ENCODE measurements around the gene KCNE1. TPM values are rescaled to one million over a fixed set of nuclear protein-coding genes. Genes with fewer than 3 reads are reported as not detected.

KCNE1 gene
- total RNA-seq, 2 experiments from 2014 or later: 0.15 to 0.26 TPM

DNA sequence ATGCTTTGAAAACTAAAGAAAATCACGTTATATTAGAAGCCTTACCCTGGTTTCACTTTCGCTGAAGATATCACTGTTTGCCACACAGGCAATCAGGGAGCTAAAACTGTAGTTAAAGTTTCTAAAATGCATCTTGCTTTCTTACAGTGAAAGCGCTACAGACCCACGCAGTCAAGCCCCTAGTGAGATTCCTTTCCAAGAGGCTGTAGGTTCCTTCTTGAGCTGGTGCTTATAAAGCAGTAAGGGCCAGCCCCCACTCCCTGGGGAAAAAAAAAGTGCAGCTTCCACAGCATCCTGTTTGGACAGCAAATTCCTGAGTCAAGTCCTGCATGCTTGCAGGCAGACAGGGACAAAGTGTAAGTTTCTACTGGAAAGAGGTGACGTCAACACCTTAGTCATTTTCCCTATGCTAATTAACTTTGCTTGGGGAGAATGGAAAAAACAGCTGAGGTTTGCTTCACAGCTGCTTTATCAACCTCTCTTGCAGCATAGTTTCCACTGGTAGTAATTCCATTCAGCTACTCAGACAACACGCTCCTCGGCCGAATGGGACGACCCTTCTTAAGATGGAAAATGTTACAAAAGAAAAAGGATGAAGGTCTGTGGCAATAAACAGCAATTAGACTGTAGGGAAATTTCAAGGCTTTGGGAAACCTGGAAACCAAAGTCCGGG lies 14.7 kb upstream of the KCNE1 start:
- DNase-seq: no peak
- H3K27ac Mint-ChIP-seq: peak overlapping the region; percentile 12
- peaks cover 11% of the 10 kb centered on the region for H3K4me1 Mint-ChIP-seq
- peak overlapping the region; percentile 51 for H3K4me3 Mint-ChIP-seq
- H3K36me3 Mint-ChIP-seq: no peaks in the 10 kb centered on the region
- H3K9me3 Mint-ChIP-seq (ENCODE audit: low read depth): no peaks in the 10 kb centered on the region
- peak; percentile 66 for ATAC-seq
- no peaks in the 10 kb centered on the region for H3K27me3 Mint-ChIP-seq
- CTCF ChIA-PET: interaction anchor here (0.8 to 1.6 kb wide), 3 partner anchors 9 to 76 kb away, joined by 3 to 6 read pairs (median 3); no protein-coding TSS in a partner anchor

DNA sequence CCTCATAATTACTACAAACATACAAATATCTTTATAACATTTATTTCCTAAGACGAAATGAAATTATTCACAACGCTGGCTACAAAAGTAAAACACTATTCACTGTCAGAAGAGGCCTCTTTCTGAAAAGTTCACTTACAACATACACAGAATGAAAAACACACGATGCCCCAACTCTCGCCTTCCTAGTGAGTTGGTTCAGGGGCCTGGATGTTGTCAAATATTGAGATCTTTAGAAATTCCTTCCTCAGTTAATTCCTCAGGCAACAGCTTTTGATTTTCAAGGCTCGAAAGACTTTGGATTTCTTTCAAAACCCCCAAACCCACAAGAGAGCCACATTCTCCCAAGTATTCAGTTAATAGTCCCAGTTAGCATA lies 14.2 kb upstream of the KCNE1 start:
- Mint-ChIP-seq H3K9me3 (ENCODE audit: low read depth) (no peaks in the 10 kb centered on the region), H3K4me1 (peaks cover 11% of the 10 kb centered on the region), H3K27ac (peak overlapping the region; percentile 12), H3K4me3 (peak overlapping the region; percentile 51), H3K27me3 (no peaks in the 10 kb centered on the region), H3K36me3 (no peaks in the 10 kb centered on the region)
- CTCF ChIA-PET: interaction anchor here (0.8 to 1.6 kb wide), 3 partner anchors 8 to 76 kb away, joined by 3 to 6 read pairs (median 3); no protein-coding TSS in a partner anchor
- DNase-seq: no peak
- ATAC-seq: peak; percentile 16

DNA sequence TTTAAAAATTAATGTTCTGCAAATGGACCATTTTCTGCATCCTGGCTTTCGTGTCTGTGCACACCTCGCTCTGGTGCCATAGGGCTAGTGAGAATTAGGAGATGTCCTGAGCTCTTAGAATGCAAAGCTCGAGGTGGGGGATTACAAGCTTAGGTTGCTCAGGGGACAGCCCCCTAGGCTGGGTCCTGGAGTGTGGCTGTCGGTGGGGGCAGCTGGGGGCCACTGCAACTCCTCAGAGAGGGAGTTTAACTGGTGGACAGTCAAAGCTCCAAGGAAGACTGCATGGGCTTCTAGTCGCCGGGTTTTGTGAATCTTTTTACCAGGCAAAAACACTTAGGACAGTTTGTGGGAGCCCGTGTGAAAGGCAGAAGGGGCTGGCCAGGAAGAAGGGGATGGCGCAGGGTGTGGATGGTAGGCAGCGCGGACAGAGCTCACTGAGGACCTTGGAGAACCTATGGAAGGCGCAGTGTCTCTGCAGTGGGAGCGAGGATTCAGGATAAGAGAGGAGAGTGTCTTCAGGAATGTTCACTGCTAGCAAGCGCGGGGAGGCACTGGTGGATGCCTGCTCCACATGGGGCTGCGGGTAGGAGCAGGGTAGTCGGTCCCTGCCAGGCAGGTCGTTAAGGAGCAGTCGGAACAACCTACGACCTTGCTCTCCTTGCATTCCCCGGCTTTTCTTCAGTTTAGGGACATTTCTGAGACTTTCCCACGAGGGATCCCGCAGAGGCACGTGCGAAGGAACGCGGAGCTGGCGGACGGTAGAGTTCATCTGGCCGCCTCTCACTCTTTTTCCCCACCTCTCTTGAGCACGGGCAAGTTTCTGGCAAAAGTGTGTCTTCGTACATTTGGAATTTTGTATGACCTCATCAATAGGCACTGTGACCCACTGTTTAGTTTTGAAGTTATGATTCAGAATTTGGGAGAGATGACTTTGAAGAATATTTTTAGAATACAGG lies 12.9 kb upstream of the KCNE1 start:
- H3K9me3 Mint-ChIP-seq (ENCODE audit: low read depth): no peaks in the 10 kb centered on the region
- CTCF ChIA-PET: interaction anchor here (0.6 to 1.0 kb wide), 2 partner anchors 16 to 162 kb away, joined by 3 read pairs; no protein-coding TSS in a partner anchor
- no peaks in the 10 kb centered on the region for H3K27me3 Mint-ChIP-seq
- H3K36me3 Mint-ChIP-seq: no peaks in the 10 kb centered on the region
- H3K4me1 Mint-ChIP-seq: peaks cover 11% of the 10 kb centered on the region
- DNase-seq (no peak), ATAC-seq (no peak)
- H3K27ac Mint-ChIP-seq: no peak overlapping the region
- H3K4me3 Mint-ChIP-seq: no peak overlapping the region

DNA sequence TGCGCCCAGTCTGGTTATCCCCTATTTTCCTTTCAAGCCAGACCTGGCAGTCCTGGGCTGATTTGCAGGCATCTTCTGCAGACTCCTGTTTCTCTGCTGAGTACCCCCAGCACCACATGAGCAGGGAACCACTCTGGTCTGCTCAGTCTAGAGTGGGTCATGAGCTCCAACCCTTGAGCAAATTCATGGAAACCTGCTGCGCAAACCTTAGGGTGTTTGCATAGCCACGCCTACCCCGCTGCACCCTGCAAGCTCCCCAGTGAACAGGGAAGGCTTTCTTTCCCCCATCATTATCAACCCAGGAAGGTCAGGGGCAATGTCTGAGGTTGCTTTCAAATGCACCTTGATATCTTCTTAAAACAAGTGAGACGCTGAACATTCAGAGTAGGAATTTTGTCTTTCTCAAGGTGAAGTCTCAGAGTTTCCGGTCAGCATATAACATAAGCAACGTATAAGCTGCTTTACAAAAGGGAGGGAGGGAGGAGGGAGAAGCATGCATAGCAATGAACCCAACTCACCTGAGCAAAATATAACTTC lies 11.1 kb upstream of the KCNE1 start:
- Mint-ChIP-seq H3K27me3 (no peaks in the 10 kb centered on the region), H3K36me3 (no peaks in the 10 kb centered on the region), H3K27ac (no peak overlapping the region), H3K4me3 (no peak overlapping the region), H3K9me3 (ENCODE audit: low read depth) (no peaks in the 10 kb centered on the region), H3K4me1 (peaks cover 11% of the 10 kb centered on the region)
- no peak for DNase-seq
- CTCF ChIA-PET: no interaction called here
- no peak for ATAC-seq

DNA sequence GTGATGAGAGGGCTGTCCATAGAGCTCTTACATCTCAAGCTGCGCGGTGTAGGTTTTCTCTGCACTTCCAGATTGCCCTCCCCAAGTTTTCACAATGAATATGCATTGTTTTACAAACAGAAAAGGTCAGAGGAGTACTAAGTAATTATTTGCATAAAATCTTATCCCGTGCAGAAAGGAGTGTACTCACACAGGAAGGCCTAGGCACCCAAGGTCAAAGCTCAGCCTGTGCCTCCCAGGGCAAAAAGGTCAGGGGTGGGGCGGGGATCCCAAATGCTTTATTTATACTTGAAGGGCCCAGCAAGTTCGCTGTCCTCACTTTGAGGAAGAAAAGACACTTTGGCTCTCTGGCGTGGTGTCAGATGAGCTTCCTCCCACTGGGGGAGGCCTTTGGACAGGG lies 10.3 kb upstream of the KCNE1 start:
- ATAC-seq (no peak), DNase-seq (no peak)
- peaks cover 19% of the 10 kb centered on the region for H3K4me1 Mint-ChIP-seq
- CTCF ChIA-PET: no interaction called here
- H3K9me3 Mint-ChIP-seq (ENCODE audit: low read depth): no peaks in the 10 kb centered on the region
- H3K27me3 Mint-ChIP-seq: no peaks in the 10 kb centered on the region
- H3K4me3 Mint-ChIP-seq: no peak overlapping the region
- H3K27ac Mint-ChIP-seq: no peak overlapping the region
- no peaks in the 10 kb centered on the region for H3K36me3 Mint-ChIP-seq

DNA sequence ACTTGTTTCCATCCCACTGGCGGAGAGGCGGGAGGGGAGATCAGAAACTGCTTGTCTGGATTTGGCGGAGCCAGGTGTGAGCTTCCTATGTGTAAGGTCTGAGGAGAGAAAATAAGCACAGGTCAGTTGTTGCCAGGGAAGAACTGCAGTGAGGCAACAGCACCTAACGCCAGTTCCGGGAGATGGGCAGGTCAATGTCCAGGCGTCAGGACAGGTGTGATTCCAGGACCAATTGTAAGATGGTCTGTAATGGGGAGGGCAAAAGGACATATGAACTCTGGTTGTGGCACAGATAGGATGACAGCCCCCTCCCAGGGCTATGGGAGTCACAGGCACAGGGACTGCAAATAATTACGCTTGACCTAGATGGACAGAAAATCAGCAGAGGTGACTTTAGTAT lies 9.6 kb upstream of the KCNE1 start:
- no peaks in the 10 kb centered on the region for H3K9me3 Mint-ChIP-seq (ENCODE audit: low read depth)
- no peak overlapping the region for H3K4me3 Mint-ChIP-seq

DNA sequence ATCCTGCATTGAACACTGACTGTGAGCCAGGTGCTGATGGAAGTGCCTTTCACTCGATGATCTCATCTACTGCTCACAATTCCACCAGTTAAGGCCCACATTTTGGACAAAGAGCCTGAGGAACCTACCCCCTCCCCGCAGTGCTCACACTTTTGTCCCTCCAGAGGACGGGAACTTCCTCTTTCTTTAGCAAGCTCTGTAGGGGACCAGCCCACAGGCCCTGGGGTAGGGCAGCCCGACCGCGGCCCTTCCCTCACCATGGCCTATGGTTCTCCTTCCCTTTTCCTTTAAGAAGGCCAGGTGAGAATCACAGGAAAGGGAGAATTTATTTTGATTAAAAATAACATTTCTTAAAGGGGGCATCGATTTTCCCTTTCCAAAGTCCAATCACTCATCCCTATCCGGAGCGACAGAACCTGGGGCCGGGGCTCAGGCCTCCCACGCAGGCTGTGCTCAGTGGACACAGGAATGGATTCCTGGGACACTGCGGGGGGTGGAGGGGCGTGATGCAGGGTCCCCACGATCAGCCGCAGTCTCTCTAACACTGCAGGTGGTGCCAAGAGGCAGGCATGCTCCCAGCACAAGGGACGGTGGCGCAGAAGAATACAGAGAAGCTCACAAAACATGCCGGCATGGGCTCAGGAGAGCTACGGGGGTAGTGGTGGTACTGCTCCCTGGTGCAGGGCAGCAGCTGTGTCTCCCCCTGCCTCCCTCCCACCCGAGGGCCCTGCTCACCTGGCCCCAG lies 8.9 kb upstream of the KCNE1 start:
- Mint-ChIP-seq H3K9me3 (ENCODE audit: low read depth) (no peaks in the 10 kb centered on the region), H3K4me3 (no peak overlapping the region), H3K27ac (no peak overlapping the region), H3K27me3 (no peaks in the 10 kb centered on the region), H3K36me3 (no peaks in the 10 kb centered on the region), H3K4me1 (peaks cover 10% of the 10 kb centered on the region)
- ATAC-seq (no peak), DNase-seq (no peak)
- CTCF ChIA-PET: interaction anchor here (0.5 to 1.2 kb wide), 2 partner anchors 82 to 118 kb away, joined by 3 to 4 read pairs; no protein-coding TSS in a partner anchor

More for the DNA sequence above, 9.6 kb upstream of the KCNE1 start:
- CTCF ChIA-PET: no interaction called here
- DNase-seq (no peak), ATAC-seq (no peak)
- Mint-ChIP-seq H3K36me3 (no peaks in the 10 kb centered on the region), H3K4me1 (peaks cover 15% of the 10 kb centered on the region), H3K27ac (no peak overlapping the region), H3K27me3 (no peaks in the 10 kb centered on the region)

DNA sequence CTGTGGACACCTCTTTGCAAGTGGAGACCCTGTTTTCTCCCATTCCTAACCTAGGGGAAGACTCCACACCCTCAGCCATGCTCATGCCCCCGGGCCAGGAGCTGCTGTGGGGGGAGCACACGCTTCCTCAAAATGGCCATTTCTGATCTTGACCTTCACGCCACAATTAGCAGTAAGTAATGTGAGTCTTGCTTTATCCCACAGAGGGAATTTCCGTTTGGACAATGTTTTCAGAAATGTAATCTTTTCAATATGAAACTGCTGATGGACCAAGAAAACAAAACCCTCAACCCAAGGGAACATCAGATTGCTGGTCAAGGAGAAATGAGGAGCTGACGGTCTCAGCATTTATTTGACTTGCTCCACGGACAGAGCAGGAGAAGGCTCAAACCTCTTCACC lies 8.3 kb upstream of the KCNE1 start:
- Mint-ChIP-seq H3K9me3 (ENCODE audit: low read depth) (no peaks in the 10 kb centered on the region), H3K4me1 (peaks cover 10% of the 10 kb centered on the region), H3K36me3 (no peaks in the 10 kb centered on the region), H3K4me3 (no peak overlapping the region), H3K27ac (no peak overlapping the region), H3K27me3 (no peaks in the 10 kb centered on the region)
- DNase-seq (no peak), ATAC-seq (no peak)
- CTCF ChIA-PET: interaction anchor here (0.5 to 1.2 kb wide), 2 partner anchors 83 to 119 kb away, joined by 3 to 4 read pairs; no protein-coding TSS in a partner anchor

DNA sequence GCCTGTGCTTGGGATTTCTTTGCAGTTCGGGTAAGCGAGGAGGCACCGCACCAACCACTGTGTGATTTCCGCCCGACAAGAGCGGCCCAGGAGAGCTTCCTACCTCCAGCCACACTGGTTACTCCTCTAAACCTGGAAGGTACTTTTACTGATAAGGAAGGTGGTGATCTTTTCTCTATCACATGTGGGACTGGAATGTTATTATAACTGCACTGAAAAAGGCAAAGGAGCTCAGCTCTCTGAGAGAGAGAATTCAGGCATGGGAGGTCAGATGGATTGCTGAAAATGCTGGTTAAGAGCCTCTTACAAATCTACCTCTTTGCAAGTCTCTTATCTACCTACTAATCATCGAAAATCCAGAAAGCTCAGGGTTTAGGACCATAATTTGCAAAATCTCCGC lies 7.7 kb upstream of the KCNE1 start:
- Mint-ChIP-seq H3K27ac (no peak overlapping the region), H3K4me3 (no peak overlapping the region), H3K27me3 (no peaks in the 10 kb centered on the region), H3K9me3 (ENCODE audit: low read depth) (no peaks in the 10 kb centered on the region), H3K4me1 (peaks cover 10% of the 10 kb centered on the region), H3K36me3 (no peaks in the 10 kb centered on the region)
- no peak for DNase-seq
- ATAC-seq: no peak
- CTCF ChIA-PET: interaction anchor here (0.7 to 1.2 kb wide), 2 partner anchors 83 to 153 kb away, joined by 4 read pairs; no protein-coding TSS in a partner anchor

DNA sequence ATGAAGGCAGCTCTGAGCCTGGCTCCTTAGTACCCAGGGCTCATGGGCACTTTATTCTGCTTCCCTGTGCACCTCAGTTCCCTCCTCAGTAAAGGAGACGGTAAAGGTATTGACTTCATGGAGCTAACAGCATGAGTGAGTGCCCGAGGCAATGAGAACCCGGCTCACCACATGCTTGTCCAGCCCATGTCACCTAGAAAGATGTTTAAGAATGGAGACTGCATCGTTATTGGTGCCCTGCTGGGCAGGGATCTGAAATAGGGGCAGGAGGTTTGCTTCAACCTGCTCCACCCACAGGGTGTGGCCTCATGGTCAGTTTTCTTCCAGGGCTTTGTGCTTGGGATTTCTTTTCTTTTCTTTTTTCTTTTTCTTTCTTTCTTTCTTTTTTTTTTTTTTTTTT lies 7.0 kb upstream of the KCNE1 start:
- Mint-ChIP-seq H3K4me3 (no peak overlapping the region), H3K36me3 (no peaks in the 10 kb centered on the region)
- CTCF ChIA-PET: interaction anchor here (0.7 kb wide), 1 partner anchor 152 kb away, joined by 4 read pairs; no protein-coding TSS in a partner anchor

DNA sequence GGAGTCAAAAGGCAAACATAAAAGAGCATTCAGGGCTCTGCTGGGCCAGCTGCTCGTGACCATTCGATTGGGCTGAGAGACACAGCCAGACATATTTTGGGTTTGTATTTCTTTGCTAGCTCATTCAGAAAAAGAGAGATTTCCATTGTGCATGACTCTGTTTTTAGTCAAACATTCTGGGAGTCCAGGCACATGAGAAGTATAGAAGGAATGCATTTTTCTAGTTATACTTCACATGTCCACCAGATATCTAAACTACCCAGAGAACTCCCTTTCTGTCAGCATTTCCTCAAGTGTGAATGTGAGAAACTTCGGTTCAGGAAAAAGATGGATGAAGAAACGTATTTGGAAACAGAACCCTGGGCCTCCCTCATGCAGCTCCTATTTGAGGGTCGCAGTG lies 6.3 kb upstream of the KCNE1 start:
- Mint-ChIP-seq H3K4me1 (peaks cover 10% of the 10 kb centered on the region), H3K9me3 (ENCODE audit: low read depth) (no peaks in the 10 kb centered on the region), H3K27me3 (no peaks in the 10 kb centered on the region), H3K4me3 (no peak overlapping the region), H3K27ac (no peak overlapping the region), H3K36me3 (no peaks in the 10 kb centered on the region)
- no peak for DNase-seq
- CTCF ChIA-PET: interaction anchor here (0.8 to 1.5 kb wide), 4 partner anchors 8 to 85 kb away, joined by 3 to 7 read pairs (median 3); no protein-coding TSS in a partner anchor
- no peak for ATAC-seq

More for the DNA sequence above, 7.0 kb upstream of the KCNE1 start:
- Mint-ChIP-seq H3K27me3 (no peaks in the 10 kb centered on the region), H3K9me3 (ENCODE audit: low read depth) (no peaks in the 10 kb centered on the region), H3K27ac (no peak overlapping the region), H3K4me1 (peaks cover 10% of the 10 kb centered on the region)
- DNase-seq: no peak
- ATAC-seq: no peak

DNA sequence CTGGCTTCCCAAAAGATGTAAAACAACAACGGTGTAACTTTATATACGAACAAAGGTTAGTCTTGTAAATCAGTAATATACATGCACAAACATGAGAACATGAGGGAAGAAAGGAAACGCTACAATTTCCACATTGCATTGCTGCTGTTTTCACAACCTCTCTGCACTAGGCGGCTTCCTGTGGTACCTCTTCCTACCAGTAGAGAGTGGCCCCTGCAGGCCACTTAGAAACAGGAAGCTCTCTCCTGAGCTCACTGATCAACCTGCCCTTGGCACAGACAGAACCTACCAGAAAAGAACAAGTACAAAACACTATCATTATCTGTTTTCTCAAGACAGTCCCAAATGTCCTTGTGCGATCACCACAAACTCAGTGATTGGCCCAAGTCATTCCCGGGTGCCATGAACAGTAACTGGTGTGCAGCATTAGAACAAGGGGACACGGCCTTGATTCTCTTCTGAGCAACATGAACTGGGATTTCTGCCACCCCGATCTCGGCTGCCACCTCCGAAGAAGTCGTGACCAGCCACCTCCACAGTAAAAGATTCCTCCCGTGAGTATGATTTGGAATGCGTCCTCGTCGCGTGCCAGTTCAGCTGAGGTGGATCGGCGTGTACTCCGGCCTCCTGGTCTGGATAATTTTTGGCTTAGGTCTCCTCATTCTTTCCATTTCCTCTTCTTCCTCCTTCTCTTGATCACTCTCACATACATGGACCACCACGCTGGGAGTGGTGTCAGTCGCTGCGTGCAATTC lies 5.7 kb upstream of the KCNE1 start:
- ATAC-seq (peak; percentile 88), DNase-seq (peak; percentile 53)
- Mint-ChIP-seq H3K27ac (no peak overlapping the region), H3K36me3 (no peaks in the 10 kb centered on the region), H3K9me3 (ENCODE audit: low read depth) (no peaks in the 10 kb centered on the region), H3K4me1 (peaks cover 10% of the 10 kb centered on the region), H3K4me3 (no peak overlapping the region), H3K27me3 (no peaks in the 10 kb centered on the region)
- CTCF ChIA-PET: interaction anchor here (0.8 to 1.5 kb wide), 7 partner anchors 9 to 155 kb away, joined by 3 to 7 read pairs (median 3); no protein-coding TSS in a partner anchor

Measured in activated CD8-positive, alpha-beta memory T cell treated with anti-CD3 and anti-CD28 coated beads, Interleukin-2, amount 10 ng/mL, durations not matched to agents 7 days and 5 days (primary cell).